Stimulated activated CD8-positive, alpha-beta memory T cell treated with anti-CD3 and anti-CD28 coated beads, Interleukin-15, amount 100 ng/mL, for 48 hours (primary cell): Measurements from ENCODE around the gene TP73.

Experiments
- DNase-seq, 2 donors: peaks; one replicate each; pipeline ENCODE4 v3.0.0-alpha.2; 2020; ENCODE audit warnings: low read depth in 2 of 2

The TP73 gene

GRCh38 chr1:3672971-3673361 is 20.6 kb downstream of the TP73 start:
- no peak for DNase-seq

DNA sequence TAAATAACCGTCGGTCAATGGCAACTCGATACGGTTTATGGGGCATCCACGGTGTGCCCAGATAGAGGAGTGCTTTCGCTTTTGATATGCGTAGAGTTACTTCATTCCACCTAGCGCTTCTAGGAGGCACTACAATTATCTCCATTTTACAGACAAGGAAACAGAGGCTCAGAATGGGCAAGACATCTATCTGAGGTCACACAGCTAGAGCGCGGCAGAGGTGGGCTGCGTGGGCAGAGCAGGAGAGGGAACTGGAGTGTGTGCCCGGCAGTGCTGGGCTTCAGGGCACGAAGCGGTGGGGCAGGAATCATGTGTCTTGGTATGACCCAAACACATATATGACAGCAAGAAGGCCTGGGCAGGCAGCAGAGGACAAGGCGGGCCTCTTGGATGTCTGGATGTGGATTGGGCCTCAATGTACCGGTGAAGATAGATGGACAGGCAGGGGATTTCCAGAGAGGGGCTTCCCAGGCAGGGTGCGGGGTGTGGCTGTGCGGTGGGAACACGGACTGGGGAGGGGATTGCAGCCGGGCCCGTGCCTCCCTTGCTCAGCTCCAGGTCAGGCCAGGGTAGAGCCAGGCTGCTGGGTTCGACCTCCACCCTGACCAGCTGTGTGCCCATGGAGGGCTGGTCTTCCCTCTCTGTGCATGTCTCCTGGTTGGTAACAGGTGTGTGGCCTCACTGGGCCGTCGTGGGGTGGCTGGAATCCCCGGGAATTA is 21.2 kb downstream of the TP73 start:
- no peak for DNase-seq

DNA sequence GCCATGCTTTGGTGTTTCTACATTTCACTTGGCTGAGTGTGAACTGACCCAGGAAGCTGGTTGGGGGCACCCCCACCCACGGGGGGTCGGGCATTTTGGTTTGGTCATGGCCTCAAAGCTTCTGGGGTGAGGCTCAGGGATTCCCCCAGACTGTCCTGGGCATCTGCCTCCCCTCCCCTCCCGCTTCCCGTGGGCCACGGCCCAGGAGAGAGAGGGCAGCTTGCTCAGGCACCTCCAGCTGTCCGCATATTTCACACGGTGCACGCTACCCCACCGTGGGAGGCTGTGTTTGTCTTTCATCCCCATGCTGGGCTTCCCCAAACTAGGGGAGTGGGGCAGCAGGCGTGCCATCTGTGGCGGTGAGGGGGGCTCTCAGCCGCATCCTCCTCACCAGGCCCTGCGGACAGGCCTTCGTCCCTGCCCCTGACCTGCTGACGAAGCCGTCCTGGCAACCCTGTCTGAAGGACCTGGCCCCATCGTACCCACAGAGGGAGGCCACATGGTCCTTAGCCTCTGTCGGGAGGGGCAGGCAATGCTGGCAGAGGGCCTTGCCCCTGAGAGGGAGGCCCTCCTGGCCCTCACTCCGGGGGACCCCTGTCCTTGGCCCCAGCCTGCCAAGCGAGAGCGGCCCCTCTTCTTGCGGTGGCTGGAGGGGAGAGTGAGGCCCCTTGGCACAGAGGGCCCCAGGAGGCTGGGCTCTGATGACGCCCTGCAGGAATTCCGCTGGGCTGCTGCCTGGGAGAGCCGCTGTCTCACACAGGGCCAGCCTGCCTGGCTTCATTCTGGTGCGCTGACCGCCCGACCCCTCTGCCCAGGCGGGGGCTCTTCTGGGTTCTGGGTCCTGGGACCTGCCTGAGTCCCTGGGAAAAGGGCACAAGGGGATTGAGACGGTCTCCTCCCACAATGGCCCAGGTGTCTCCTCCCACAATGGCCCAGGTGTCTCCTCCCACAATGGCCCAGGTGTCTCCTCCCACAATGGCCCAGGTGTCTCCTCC is 22.1 kb downstream of the TP73 start:
- DNase-seq = no peak

DNA sequence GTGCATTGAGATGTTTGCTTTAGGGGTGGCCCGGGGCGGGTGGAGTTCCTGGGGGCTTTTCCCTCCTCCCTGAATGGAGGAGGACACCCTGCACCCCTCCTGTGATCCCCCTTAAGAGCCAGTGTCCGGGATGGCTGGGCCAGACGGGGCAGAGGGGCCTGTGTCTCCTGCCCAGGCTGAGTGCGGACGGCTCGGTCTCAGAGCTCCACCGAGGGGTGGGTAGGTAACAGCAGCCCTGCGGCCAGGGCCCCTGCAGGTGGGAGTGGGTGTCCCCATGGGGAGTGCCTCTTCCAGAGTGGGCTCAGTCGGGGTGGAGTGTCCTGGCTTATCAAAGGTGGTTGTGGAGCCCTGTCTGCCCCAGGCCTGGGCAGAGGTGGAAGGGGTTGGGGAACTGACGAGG is 23.1 kb downstream of the TP73 start:
- DNase-seq = no peak

GRCh38 chr1:3676581-3677470 is 24.5 kb downstream of the TP73 start:
- DNase-seq = peak in 1 of 2 donors; percentile 43

- DNase-seq = no peak
Measured at GRCh38 chr1:3677484-3677883, 25.2 kb downstream of the TP73 start.

DNA sequence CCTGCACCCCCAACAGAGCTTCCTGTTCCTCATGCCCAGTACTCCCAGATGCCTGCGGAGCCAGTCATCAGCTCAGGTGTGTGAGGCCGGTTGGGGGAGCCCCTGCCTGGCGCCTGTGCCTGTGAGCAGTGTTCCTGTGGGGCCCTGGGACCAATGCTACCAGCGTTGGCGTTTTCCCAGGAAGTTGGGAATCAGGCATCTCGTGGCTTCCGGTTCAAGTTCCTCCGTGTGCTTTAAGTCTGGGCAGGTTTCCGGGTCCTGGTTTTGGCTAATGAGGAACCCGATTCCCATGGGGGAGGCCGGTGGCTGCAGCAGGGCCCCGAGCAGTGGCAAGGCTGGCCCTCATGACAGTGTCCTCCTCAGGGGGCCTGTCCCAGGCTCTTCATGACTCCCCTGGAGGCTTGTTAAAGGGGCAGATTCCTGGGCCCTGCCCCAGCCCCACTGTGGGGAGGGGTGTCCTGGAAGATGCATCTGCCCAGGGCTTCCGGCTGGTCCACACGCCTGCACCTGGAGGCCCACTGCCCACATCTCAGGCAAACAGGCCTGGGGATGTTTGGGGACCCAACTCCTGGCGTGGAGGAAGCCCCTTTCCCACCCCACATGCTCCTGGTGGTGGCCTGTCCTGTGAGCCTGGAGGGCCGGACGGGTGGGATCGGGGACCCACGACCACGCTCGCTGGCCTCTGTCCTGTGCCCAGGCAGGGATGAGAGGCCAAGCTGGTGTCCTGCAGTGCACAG is 26.2 kb downstream of the TP73 start:
- DNase-seq = no peak

DNA sequence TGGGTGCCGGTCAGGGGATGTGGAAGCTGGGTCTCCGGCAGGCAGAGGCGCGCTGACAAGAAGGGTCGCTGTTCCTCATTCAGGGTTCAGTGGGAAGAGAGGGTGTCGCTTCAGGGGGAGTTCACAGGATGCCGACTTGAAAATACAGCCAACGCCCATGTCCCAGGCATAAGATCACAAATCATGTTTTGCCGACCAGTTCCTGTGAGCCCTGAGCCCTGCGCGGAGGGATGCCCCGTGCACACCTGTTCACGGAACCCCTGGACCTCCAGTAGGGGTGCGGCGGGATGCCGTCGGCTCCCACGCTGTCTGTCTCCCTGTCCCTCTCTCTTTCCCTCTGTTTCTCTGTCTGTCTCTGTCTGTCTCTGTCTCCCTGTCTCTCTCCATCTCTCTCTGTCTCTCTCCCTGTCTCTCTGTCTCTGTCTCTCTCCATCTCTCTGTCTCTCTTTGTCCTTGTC is 26.8 kb downstream of the TP73 start:
- no peak for DNase-seq

- DNase-seq = no peak
Measured at GRCh38 chr1:3679799-3680453, 27.6 kb downstream of the TP73 start.

DNA sequence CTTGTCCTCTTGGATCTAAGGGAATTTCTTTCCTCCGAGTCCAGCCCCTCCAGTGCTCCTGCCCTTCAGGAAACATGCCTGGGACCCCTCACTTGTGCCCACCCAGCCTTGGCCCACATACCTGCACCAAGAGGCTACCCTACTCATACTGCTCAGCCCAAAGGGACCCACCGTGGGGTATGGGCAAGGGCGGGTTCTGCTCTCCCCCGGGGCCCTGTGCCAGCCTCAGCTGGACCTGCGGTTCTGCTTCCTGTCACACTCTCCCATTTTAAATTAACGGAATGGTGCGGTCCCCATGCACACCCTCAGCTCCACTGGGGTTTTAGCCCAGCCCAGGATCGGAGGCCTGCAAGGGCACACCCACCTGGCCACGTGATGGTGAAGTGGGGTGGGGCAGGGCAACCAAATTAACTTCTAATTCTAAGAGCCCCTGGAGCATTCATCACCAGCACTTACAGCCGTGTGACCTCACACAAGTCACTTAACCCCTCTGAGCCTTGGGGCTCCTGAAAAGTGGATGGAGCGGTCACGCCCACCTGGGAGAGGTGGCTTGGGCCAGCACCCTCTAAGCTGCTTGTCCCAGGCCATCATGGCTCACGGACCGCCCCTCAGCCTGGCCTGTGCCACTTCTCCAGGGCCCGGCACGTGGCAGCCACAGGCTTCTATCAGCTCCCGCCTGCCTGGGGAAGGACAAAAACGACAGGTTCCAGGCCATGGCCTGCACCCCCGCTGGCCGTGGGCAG is 28.3 kb downstream of the TP73 start:
- no peak for DNase-seq

- no peak for DNase-seq
Measured at GRCh38 chr1:3681231-3681897, 29.0 kb downstream of the TP73 start.

DNA sequence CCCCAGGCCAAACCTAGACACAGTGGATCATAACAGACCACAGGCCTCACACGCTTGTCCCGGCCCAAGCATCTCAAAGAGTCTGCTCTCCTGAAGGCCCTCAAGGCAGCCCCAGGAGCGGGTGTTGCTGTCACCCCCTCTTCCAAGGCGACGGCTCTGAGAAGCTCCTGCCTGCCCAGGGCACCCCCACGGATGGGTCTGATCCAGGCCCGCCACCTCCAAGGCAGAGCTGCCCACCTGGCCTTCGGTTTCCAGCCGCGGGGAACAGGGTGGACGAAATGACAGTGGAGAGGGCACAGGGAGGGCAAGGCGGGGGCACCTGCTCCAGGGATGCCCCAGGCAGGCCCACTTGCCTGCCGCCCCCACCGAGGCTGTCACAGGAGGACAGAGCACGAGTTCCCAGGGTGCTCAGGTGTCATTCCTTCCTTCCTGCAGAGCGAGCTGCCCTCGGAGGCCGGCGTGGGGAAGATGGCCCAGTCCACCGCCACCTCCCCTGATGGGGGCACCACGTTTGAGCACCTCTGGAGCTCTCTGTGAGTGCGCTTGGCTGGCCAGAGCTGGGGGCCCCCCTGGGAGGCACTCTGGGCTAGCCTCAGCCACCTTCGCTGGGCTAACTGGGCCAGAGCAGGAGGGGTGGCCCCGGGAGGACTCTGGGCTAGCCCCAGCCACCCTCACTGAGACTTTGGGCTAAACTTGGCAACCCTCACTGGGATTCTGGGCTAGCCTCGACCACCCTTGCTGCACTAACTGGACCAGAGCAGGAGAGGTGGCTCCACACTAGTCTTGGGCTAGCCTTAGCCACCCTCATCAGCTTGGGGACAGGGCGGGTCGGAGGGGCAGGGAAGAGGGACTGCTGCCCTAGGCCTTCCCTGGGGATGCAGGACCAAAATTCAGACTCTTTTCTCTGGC is 29.8 kb downstream of the TP73 start:
- DNase-seq = no peak

- DNase-seq = no peak
Measured at GRCh38 chr1:3683197-3683596, 30.9 kb downstream of the TP73 start.

- no peak for DNase-seq
Measured at GRCh38 chr1:3683992-3684391, 31.7 kb downstream of the TP73 start.

GRCh38 chr1:3685222-3685621 is 32.9 kb downstream of the TP73 start:
- DNase-seq = no peak

GRCh38 chr1:3685906-3686305 is 33.6 kb downstream of the TP73 start:
- DNase-seq = no peak

- no peak for DNase-seq
Measured at GRCh38 chr1:3687504-3687903, 35.2 kb downstream of the TP73 start.
